HEK293T (cell line): ENCODE results near the gene GBA3.

ENCODE experiments used
- ARNT ChIP-seq: fragments of 450-650 bp; IDR thresholded peaks from 2 replicates; pipeline ENCODE4 v1.6.1; 2017; ENCODE audit warnings: mild to moderate bottlenecking
- ELF4 ChIP-seq: fragments of 450-650 bp; IDR thresholded peaks from 2 replicates; pipeline ENCODE4 v1.6.1; 2017; ENCODE audit warnings: antibody characterized with exemption
- FOXA1 ChIP-seq: fragments of 450-650 bp; IDR thresholded peaks from 2 replicates; pipeline ENCODE4 v1.6.1; 2016; ENCODE audit warnings: mild to moderate bottlenecking
- FOXM1 ChIP-seq: fragments of 450-650 bp; IDR thresholded peaks from 2 replicates; pipeline ENCODE4 v1.6.1; 2017; ENCODE audit warnings: mild to moderate bottlenecking, borderline replicate concordance
- L3MBTL2 ChIP-seq: fragments of 450-650 bp; conservative IDR thresholded peaks from 2 replicates; pipeline ENCODE4 v1.6.1; 2016; ENCODE audit warnings: mild to moderate bottlenecking
- NFRKB ChIP-seq: fragments of 450-650 bp; IDR thresholded peaks from 2 replicates; pipeline ENCODE4 v1.6.1; 2016; ENCODE audit warnings: mild to moderate bottlenecking, moderate library complexity
- SUZ12 ChIP-seq: fragments of 450-650 bp; IDR thresholded peaks from 2 replicates; pipeline ENCODE4 v1.6.1; 2016; ENCODE audit warnings: mild to moderate bottlenecking
- TARDBP ChIP-seq: fragments of 450-650 bp; IDR thresholded peaks from 2 replicates; pipeline ENCODE4 v1.6.1; 2016

GRCh38 chr4:22668301-22668700, 24.4 kb upstream of the GBA3 start:
- TF ChIP-seq ELF4 (no peak), FOXA1 (no peak), SUZ12 (no peak), FOXM1 (no peak), ARNT (no peak), NFRKB (no peak), L3MBTL2 (no peak), TARDBP (no peak)
